Small intestine (tissue), 7 donors: ENCODE measurements around the gene AURKA. TPM values are rescaled to one million over a fixed set of nuclear protein-coding genes. Genes with fewer than 3 reads are reported as not detected.
"Not testable (repeated sequence)": the region's sequence is repeated elsewhere in the genome, so short reads cannot be mapped to it uniquely, and the experiment has no call there.

Experiments used
- DNase-seq, 2 donors: peaks; one replicate each; pipeline versions ENCODE4 v3.0.0 to v3.0.0-alpha.2; 2013
- FAIRE-seq: peaks from 2 replicates; lab custom pipeline; 2012; peaks lifted over from hg19 to GRCh38; lab: Jason Lieb, UNC
- H3K27ac ChIP-seq, 3 donors: one replicate each; pipeline ENCODE4 v1.5.1; 2013; ENCODE audit warnings: low read length in 2 of 3, mild to moderate bottlenecking in 2 of 3, control low read depth in 1 of 3, inconsistent platforms in 1 of 3, low read depth in 1 of 3, moderate library complexity in 1 of 3
- H3K27me3 ChIP-seq, 3 donors: one replicate each; pipeline ENCODE4 v1.6.1; 2013; ENCODE audit warnings: low read length in 3 of 3, inconsistent platforms in 1 of 3; ENCODE audit not compliant: control insufficient read depth in 3 of 3, insufficient read depth in 3 of 3
- H3K36me3 ChIP-seq, 3 donors: one replicate each; pipeline ENCODE4 v1.6.1; 2013; ENCODE audit warnings: low read length in 3 of 3, inconsistent platforms in 1 of 3, low read depth in 1 of 3, mild to moderate bottlenecking in 1 of 3, moderate library complexity in 1 of 3; ENCODE audit not compliant: control insufficient read depth in 3 of 3, insufficient read depth in 2 of 3
- H3K4me1 ChIP-seq, 3 donors: one replicate each; pipeline ENCODE4 v1.6.1; 2013; ENCODE audit warnings: low read length in 2 of 3, inconsistent platforms in 1 of 3, low read depth in 1 of 3, mild to moderate bottlenecking in 1 of 3, moderate library complexity in 1 of 3; ENCODE audit not compliant: control insufficient read depth in 3 of 3, insufficient read depth in 2 of 3
- H3K4me3 ChIP-seq, 3 donors: one replicate each; pipeline ENCODE4 v1.5.1; 2013; ENCODE audit warnings: low read length in 3 of 3, control low read depth in 1 of 3, inconsistent platforms in 1 of 3, low read depth in 1 of 3, mild to moderate bottlenecking in 1 of 3, moderate library complexity in 1 of 3
- H3K9me3 ChIP-seq, 2 donors: one replicate each; pipeline ENCODE4 v1.6.1; 2013; ENCODE audit warnings: low read depth in 1 of 2, low read length in 1 of 2; ENCODE audit not compliant: control insufficient read depth in 2 of 2, insufficient read depth in 1 of 2
- WGBS, 3 donors: extraction: QIAGEN DNeasy Blood & Tissue Kit; methylation state at CpG; one replicate each; pipeline ENCODE4 v1.1.7; 2013; 5-methylcytosine and 5-hydroxymethylcytosine counted together
- polyA plus RNA-seq, 4 donors: library from polyadenylated mRNA; stranded (reverse) in 3 of 4; unstranded in 1 of 4; fragments of 200-250 nt in 3 of 4; fragments of 120-200 nt in 1 of 4; gene quantifications; one replicate each; pipeline versions ENCODE4 v1.2.1 to v1.2.3, GENCODE V29; 2013
- donor health status: healthy with polysubstance abuse.
- donor health status: control.
- donor health status: control.
- donor health status: Bipolar disorder and iron deficiency.
- donor health status: healthy.

The AURKA gene
- polyA plus RNA-seq, 4 donors: 4.3 to 26.6 (median 13.6) TPM

- peaks cover 6 to 22% (median 8%) of the 10 kb centered on the region in 3 donors for H3K36me3 ChIP-seq
- WGBS, 3 donors: 50 to 90% (median 72%) methylated on average over 1 of the region's 1 CpG
- H3K9me3 ChIP-seq: no peaks in the 10 kb centered on the region
- peaks cover 0 to 3% (median 0%) of the 10 kb centered on the region in 3 donors for H3K4me1 ChIP-seq
- H3K27me3 ChIP-seq: no peaks in the 10 kb centered on the region
- no peak overlapping the region for H3K4me3 ChIP-seq
- FAIRE-seq: no peak
- H3K27ac ChIP-seq: no peak overlapping the region
- no peak for DNase-seq
These were observed 17.9 kb upstream of the AURKA start for GRCh38 chr20:56409956-56410355.

DNA sequence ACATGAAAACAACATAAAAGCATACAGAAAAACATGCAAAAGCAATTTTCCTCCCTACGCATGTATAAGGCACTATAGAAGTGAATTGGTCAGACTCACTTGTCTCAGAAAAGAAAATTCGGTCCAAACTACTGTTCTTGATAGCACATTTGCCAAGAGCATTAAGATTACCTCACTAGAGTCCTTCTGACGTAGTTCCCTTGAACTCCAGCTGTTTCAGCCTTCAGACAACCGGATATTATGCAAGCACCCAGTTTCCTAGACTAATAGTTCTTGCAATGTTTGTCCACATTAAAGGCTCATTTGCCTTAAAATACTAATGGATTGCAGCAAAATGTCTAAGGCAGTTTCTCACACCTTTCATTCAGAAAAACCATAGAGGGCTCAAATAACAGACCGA is 17.5 kb upstream of the AURKA start:
- no peak for DNase-seq
- H3K27ac ChIP-seq: no peak overlapping the region

DNA sequence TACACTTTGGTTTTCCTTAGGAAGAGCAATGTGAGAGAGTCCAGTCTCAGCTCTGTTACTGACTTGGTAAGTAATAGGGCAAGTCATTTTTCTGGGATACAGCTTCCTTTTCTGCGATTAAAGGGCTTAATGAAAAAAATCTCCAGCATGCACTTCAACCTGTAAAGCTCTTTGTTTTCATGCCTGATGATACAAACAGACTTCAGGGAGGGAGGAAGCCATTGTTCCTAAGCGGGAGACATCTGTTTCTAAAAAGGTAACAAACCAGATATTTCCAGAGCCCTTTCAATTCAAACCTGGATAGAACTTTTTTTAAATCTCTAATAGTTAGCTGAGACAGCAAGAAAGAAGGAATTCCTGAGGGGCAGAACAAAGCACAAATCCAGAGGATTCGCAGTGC is 14.9 kb upstream of the AURKA start:
- peaks cover 0 to 3% (median 0%) of the 10 kb centered on the region in 3 donors for H3K4me1 ChIP-seq
- H3K9me3 ChIP-seq: no peaks in the 10 kb centered on the region
- WGBS, 3 donors: 91% methylated on average over 3 of the region's 3 CpGs
- no peak for FAIRE-seq
- H3K27me3 ChIP-seq: no peaks in the 10 kb centered on the region
- DNase-seq: no peak
- no peak overlapping the region for H3K27ac ChIP-seq
- H3K4me3 ChIP-seq: no peak overlapping the region
- peaks cover 8 to 30% (median 16%) of the 10 kb centered on the region in 3 donors for H3K36me3 ChIP-seq

More for the DNA sequence above, 17.5 kb upstream of the AURKA start:
- WGBS, 3 donors: 81 to 91% (median 90%) methylated on average over 5 of the region's 5 CpGs
- Histone ChIP-seq H3K27me3 (no peaks in the 10 kb centered on the region), H3K4me3 (no peak overlapping the region), H3K9me3 (no peaks in the 10 kb centered on the region), H3K36me3 (peaks cover 6 to 22% (median 8%) of the 10 kb centered on the region in 3 donors), H3K4me1 (peaks cover 0 to 3% (median 0%) of the 10 kb centered on the region in 3 donors)
- FAIRE-seq: no peak

DNA sequence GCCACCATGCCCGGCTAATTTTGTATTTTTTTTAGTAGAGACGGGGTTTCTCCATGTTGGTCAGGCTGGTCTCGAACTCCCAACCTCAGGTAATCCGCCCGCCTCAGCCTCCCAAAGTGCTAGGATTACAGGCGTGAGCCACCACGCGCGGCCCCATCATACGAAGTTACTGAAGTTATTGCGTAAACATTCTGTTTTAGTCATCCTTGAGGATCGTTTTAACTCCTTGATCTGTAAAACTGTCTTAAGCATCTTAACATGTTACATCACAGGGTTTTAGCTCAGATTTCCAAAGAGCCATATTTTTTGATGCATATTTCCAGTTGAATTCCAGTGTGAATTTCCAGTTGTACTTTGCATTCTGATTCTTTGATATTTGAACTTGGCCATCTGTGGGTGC is 13.3 kb upstream of the AURKA start:
- H3K36me3 ChIP-seq: peaks cover 8 to 30% (median 16%) of the 10 kb centered on the region in 3 donors
- not testable (repeated sequence) for H3K4me3 ChIP-seq
- WGBS, 3 donors: 95 to 97% (median 95%) methylated on average over 12 of the region's 12 CpGs

GRCh38 chr20:56403465-56403864 is 11.4 kb upstream of the AURKA start:
- H3K27me3 ChIP-seq: no peaks in the 10 kb centered on the region
- no peak overlapping the region for H3K27ac ChIP-seq
- no peak overlapping the region for H3K4me3 ChIP-seq
- peaks cover 13 to 26% (median 25%) of the 10 kb centered on the region in 3 donors for H3K36me3 ChIP-seq
- H3K4me1 ChIP-seq: no peaks in the 10 kb centered on the region
- no peaks in the 10 kb centered on the region for H3K9me3 ChIP-seq
- no peak for FAIRE-seq
- WGBS, 3 donors: 93 to 97% (median 95%) methylated on average over 26 of the region's 26 CpGs
- DNase-seq: no peak

More for the DNA sequence above, 13.3 kb upstream of the AURKA start:
- not testable (repeated sequence) for DNase-seq, H3K9me3 ChIP-seq, H3K27me3 ChIP-seq, H3K27ac ChIP-seq, FAIRE-seq, H3K4me1 ChIP-seq

DNA sequence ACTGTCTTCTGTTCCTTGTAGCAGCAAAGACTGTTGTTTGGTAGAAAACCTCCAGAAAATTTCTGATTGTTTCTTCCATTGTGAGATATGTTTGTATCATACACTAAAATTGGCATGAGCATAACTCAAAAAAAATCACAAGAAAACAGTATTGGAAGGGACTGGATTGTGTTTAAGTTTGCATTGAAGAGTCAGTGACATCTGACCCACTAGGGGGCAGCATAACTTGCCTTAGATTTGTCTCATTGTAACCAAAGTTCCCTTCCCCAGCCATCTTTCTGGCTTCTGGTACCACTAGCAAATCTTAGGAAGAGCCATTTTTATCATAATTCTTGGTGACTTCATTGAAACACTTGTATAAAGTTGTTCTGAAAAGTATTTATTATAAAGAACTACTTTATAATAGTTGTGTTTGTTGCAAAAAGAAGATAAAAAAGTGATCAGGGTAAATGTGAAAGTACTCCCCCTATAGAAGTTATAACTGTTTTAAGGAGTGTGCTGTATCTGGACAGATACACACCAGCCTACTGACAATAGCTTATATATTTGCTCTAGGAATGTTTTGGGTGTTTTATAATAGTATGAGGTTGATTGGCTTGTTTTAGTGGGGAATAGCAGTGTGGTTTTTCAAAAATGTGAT is 8.1 kb upstream of the AURKA start:
- DNase-seq: peak; percentile 61 to 73
- Histone ChIP-seq H3K36me3 (peaks cover 12 to 32% (median 21%) of the 10 kb centered on the region in 3 donors), H3K4me1 (no peaks in the 10 kb centered on the region), H3K4me3 (no peak overlapping the region), H3K27ac (no peak overlapping the region), H3K9me3 (no peaks in the 10 kb centered on the region), H3K27me3 (no peaks in the 10 kb centered on the region)
- no peak for FAIRE-seq

GRCh38 chr20:56395166-56395565 is 3.2 kb upstream of the AURKA start:
- Histone ChIP-seq H3K27me3 (no peaks in the 10 kb centered on the region), H3K4me3 (no peak overlapping the region), H3K4me1 (peaks cover 0 to 4% (median 0%) of the 10 kb centered on the region in 3 donors), H3K9me3 (no peaks in the 10 kb centered on the region), H3K36me3 (peaks cover 11 to 23% (median 12%) of the 10 kb centered on the region in 3 donors), H3K27ac (no peak overlapping the region)
- no peak for FAIRE-seq
- WGBS, 3 donors: 86 to 93% (median 90%) methylated on average over 4 of the region's 4 CpGs
- DNase-seq: no peak

DNA sequence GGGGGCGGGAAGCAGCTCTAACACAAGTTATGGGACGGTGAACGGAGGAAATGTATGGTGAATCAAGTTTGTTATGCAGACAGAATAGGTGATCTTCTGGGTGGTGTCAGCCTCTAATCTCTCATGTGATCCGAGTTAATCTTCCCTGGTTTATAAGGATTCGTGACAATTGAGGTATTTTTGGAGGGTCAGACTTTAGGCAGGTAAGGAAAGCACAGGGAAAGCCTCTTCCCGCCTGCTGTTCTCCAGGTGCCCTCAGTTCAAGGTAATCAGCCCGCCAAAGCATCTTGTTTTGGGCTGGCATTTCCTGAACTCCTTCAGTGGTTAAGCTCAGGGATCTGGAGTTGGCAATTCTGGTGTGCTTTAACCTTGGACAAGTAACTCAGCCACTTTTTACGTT is 1.6 kb upstream of the AURKA start:
- H3K36me3 ChIP-seq: peaks cover 8 to 14% (median 11%) of the 10 kb centered on the region in 3 donors
- peak overlapping the region in 2 of 3 donors; percentile 85 to 93 for H3K4me3 ChIP-seq
- H3K4me1 ChIP-seq: peaks cover 0 to 4% (median 0%) of the 10 kb centered on the region in 3 donors
- 49 to 59% (median 53%) methylated on average over 8 of the region's 8 CpGs for WGBS, 3 donors
- no peaks in the 10 kb centered on the region for H3K27me3 ChIP-seq
- FAIRE-seq (no peak), DNase-seq (no peak)
- no peak overlapping the region for H3K27ac ChIP-seq
- no peaks in the 10 kb centered on the region for H3K9me3 ChIP-seq
